ENCODE measurements around the gene IMPA2. TPM values are rescaled to one million over a fixed set of nuclear protein-coding genes. Genes with fewer than 3 reads are reported as not detected.
A peak's percentile ranks its signal among the peaks of the same experiment; 100 is the strongest.

Gene IMPA2
- total RNA-seq, 4 donors from 2014 or later: 121 to 235 (median 164) TPM

DNA sequence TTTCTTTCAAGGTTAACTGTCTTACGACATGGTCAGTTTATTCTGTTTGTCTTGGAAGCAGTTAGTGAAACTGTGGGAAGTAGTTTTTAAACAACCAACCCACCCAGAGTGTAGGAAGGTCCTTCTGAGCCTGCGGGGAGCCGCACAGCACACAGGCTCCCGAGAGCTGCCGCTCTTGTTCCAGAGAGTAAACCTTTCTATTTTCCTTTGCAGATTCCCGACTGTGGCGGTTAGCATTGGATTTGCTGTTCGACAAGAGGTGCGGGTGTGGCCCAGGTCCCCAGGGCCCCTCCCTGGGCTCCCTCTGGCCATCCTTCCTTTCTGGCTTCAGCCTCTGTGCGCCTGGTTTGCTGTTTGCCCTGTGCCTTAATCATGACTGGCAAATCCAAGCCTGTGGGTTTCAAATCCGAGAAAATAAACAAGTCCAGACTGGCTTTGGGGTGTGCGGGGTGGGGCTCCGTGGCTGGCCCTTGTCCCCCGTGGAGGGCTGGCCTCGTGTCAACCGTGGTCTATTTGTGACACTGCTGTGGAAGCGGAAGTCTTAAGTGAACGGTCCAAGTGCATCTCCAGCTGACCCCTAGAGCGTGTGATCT, 30.7 kb downstream of the IMPA2 start:
- Histone ChIP-seq H3K27ac (peak overlapping the region; percentile 82 to 90 (median 86)), H3K4me1 (peaks cover 32 to 92% (median 80%) of the 10 kb centered on the region in 3 donors), H3K4me3 (no peak overlapping the region), H3K9me3 (no peaks in the 10 kb centered on the region), H3K36me3 (peaks cover 0 to 90% (median 23%) of the 10 kb centered on the region in 3 donors), H3K27me3 (no peaks in the 10 kb centered on the region)
- intact Hi-C loops (cut with DNase I): no loop called here
- no peak for DNase-seq
- TF ChIP-seq, protein P1, sequence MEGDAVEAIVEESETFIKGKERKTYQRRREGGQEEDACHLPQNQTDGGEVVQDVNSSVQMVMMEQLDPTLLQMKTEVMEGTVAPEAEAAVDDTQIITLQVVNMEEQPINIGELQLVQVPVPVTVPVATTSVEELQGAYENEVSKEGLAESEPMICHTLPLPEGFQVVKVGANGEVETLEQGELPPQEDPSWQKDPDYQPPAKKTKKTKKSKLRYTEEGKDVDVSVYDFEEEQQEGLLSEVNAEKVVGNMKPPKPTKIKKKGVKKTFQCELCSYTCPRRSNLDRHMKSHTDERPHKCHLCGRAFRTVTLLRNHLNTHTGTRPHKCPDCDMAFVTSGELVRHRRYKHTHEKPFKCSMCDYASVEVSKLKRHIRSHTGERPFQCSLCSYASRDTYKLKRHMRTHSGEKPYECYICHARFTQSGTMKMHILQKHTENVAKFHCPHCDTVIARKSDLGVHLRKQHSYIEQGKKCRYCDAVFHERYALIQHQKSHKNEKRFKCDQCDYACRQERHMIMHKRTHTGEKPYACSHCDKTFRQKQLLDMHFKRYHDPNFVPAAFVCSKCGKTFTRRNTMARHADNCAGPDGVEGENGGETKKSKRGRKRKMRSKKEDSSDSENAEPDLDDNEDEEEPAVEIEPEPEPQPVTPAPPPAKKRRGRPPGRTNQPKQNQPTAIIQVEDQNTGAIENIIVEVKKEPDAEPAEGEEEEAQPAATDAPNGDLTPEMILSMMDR (IDR thresholded peaks at IDR 0.05): no peak
- no peak for TF ChIP-seq POLR2A (IDR thresholded peaks at IDR 0.05)
- WGBS, 2 donors: 42 to 48% methylated on average over 15 to 19 of the region's 19 CpGs

DNA sequence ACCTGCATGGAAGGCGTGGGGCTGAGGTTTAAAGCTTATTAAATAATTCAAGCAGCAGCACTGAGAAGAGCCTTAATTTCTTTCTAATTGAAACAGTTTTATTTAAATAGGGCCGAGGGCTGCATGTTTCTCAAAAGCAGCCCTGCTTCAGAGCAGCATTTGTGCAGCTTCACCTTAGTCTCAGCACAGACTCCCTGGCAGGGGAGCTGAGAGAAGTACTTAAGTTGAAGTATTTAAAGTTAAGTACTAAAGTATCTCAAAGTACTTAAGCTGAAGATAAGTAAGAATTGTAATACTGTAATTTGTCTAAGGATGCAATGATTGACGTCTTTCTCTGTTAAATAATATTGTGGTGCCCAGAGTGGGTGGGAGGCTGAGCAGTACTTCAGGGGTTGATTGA, 31.4 kb downstream of the IMPA2 start:
- Histone ChIP-seq H3K4me3 (no peak overlapping the region), H3K9me3 (no peaks in the 10 kb centered on the region), H3K27me3 (no peaks in the 10 kb centered on the region), H3K36me3 (peaks cover 0 to 90% (median 23%) of the 10 kb centered on the region in 3 donors), H3K27ac (peak overlapping the region; percentile 82 to 90 (median 86)), H3K4me1 (peaks cover 32 to 97% (median 84%) of the 10 kb centered on the region in 3 donors)
- intact Hi-C loops (cut with DNase I): no loop called here
- WGBS, 2 donors: 37 to 38% methylated on average over 3 of the region's 3 CpGs
- no peak for TF ChIP-seq POLR2A (IDR thresholded peaks at IDR 0.05)
- TF ChIP-seq, protein P1 (IDR thresholded peaks at IDR 0.05): no peak
- DNase-seq: no peak

DNA sequence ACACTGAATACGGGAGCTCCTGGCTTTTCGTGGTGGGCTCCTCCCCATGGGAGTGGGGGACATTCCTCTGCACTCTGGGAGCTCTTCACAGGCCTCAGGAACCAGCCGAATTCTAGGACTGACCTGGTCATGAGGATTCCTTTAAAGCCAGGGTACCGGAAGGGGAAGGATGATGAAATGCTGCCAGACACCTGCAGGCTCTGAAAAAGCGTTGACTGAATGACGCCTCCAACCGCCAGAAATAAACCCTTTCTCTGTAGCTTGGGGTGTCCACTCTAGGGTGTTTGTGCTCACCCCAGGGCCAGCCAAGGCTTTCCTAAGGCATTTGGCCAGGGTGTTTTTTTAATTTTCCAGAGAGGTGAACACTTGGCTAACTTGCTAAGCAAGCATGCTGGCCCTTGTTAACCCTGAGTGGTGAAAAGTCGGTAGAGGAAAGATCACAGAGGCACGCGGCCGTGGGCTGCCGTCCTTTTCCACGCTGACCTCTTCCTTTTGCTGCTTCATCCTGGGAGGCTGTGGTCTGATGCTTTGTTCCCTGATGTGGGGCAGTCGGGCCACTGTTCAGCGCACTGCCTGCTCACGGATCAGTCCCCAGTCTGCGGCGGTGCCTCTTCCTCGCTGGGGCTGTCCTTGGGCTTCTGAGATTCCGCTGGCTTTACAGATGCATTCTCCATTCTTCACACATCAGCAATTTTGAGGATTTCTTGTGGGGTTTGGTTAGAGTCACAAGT, 32.0 kb downstream of the IMPA2 start:
- intact Hi-C loops (cut with DNase I): no loop called here
- Histone ChIP-seq H3K4me3 (no peak overlapping the region), H3K36me3 (peaks cover 0 to 88% (median 17%) of the 10 kb centered on the region in 3 donors), H3K9me3 (no peaks in the 10 kb centered on the region), H3K27ac (peak overlapping the region; percentile 82 to 90 (median 86)), H3K4me1 (peaks cover 32 to 92% (median 81%) of the 10 kb centered on the region in 3 donors), H3K27me3 (no peaks in the 10 kb centered on the region)
- WGBS, 2 donors: 68 to 72% methylated on average over 15 to 16 of the region's 20 CpGs
- DNase-seq: no peak
- TF ChIP-seq POLR2A (IDR thresholded peaks at IDR 0.05): no peak
- TF ChIP-seq, protein P1 (IDR thresholded peaks at IDR 0.05): no peak

DNA sequence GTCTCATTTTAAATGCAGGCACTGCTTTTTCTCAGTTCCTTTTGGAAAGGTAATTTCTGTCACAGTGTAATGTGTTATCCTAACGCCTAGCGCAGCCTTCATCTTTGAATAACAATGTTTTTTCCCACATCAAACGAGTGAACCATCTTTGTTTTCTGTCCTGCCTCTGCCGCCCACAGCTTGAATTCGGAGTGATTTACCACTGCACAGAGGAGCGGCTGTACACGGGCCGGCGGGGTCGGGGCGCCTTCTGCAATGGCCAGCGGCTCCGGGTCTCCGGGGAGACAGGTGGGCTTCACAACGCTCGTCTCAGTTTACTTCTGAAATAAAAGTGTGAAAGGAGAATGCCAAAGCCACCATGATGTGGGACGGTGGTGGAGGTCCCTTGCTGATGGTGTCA, 32.8 kb downstream of the IMPA2 start:
- intact Hi-C loops (cut with DNase I): no loop called here
- H3K27me3 ChIP-seq: no peaks in the 10 kb centered on the region
- TF ChIP-seq, protein P1 (IDR thresholded peaks at IDR 0.05): no peak
- no peak for TF ChIP-seq POLR2A (IDR thresholded peaks at IDR 0.05)
- H3K27ac ChIP-seq: peak overlapping the region; percentile 74 to 89 (median 80)
- 75 to 87% methylated on average over 7 to 13 of the region's 17 CpGs for WGBS, 2 donors
- H3K9me3 ChIP-seq: no peaks in the 10 kb centered on the region
- H3K4me1 ChIP-seq: peaks cover 32 to 85% (median 75%) of the 10 kb centered on the region in 3 donors
- DNase-seq: no peak
- H3K36me3 ChIP-seq: peaks cover 0 to 88% (median 11%) of the 10 kb centered on the region in 3 donors
- H3K4me3 ChIP-seq: no peak overlapping the region
